Endometrium (tissue), 2 donors: ENCODE results near the gene CFAP97D2.

ENCODE experiments used
- FAIRE-seq: peaks from 2 replicates; lab custom pipeline; 2012; peaks lifted over from hg19 to GRCh38; lab: Jason Lieb, UNC
- donor health status: control.
- donor health status: control.

CFAP97D2 gene

GRCh38 chr13:114200399-114200911 lies 21.4 kb downstream of the CFAP97D2 start:
- FAIRE-seq: no peak

DNA sequence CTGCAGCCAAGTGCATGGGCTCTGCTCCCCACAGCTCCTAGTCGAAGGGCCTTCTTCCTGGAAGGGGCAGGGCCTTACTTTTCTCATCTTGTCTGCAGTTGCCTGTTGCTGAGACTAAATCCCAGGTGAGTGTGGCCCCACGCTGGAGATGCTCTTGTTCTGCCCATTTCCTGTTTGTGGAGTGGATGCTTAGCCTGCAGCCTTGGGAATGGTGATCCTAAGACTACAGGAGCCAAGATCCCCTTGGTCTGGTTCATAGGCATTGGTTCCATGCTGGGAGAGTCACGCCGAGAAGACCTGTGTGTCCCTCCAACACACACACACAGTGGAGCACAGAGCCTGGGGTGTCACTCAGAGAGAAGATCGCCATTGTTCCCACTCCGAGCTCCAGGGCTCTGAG lies 23.5 kb downstream of the CFAP97D2 start:
- FAIRE-seq: no peak

DNA sequence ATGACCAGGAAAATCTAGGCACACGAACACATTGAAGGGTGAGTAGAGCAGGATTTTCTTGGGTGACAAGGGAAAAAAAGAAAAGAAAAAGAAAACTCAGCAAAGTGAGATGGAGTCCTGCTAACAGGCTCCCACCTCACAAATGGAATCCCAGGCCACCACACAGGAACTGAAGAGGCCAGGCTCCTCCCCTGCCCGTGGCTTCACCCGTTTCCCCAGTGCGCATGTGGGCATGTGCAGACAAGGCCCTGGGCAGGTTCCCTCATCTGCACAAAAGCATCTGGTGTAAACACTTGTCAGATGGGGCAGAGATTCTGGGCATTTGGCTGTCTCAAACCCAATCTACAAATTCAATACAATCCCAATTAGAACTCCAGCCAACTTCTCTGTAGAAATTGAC lies 24.5 kb downstream of the CFAP97D2 start:
- no peak for FAIRE-seq

DNA sequence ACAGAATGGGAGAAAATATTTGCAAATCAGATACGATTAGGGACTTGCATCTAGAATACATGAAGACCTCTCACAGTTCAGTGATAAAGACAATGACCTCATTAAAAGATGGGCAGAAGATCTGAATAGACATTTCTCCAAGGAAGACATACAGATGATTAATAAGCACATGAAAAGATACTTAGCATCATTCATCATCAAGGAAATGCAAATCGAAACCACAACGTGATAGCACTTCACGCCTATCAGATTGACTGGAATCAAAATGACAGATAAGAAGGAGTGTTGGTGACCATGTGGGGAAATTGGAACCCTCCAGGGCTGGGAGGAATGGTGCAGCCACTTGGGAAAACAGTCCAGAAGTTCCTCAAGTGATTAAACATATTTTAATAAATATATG lies 25.8 kb downstream of the CFAP97D2 start:
- FAIRE-seq: no peak

DNA sequence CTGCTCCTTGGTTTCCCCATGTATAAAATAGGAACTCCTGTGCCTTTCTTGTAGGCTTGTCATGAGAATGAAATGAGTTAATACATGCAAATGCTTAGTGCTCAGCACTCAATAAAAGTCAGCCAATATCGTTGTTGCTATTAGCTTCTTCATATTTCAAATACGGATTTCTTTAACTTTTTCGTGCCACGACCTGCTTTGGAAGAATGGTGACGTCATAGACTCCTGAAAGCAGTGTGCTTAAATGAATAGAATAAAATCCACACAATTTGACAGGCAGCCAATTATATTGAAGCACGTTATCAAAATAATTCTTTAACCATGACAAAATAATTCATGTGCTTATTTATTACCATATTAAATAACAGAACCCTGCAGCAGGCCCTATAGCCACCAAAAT lies 29.1 kb downstream of the CFAP97D2 start:
- no peak for FAIRE-seq

- no peak for FAIRE-seq
These were observed 32.5 kb downstream of the CFAP97D2 start for GRCh38 chr13:114211446-114212157.

DNA sequence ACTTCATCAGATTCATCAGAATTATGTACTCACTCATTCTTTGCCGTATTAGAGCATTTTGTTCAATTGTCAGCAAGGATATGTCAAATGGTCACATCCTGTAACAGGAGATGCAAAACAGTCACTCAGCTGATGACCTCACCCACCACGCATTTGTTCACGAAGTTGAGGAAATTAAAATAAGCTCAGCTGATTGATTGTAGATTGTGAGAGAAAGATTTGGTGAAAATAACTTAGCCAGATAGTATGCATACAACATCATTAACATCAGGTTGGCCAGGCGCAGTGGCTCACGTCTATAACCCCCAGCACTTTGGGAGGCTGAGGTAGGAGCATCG lies 33.1 kb downstream of the CFAP97D2 start:
- FAIRE-seq: no peak

- no peak for FAIRE-seq
These were observed 34.9 kb downstream of the CFAP97D2 start for GRCh38 chr13:114213980-114214379.

- no peak for FAIRE-seq
These were observed 40.3 kb downstream of the CFAP97D2 start for GRCh38 chr13:114219392-114219791.

DNA sequence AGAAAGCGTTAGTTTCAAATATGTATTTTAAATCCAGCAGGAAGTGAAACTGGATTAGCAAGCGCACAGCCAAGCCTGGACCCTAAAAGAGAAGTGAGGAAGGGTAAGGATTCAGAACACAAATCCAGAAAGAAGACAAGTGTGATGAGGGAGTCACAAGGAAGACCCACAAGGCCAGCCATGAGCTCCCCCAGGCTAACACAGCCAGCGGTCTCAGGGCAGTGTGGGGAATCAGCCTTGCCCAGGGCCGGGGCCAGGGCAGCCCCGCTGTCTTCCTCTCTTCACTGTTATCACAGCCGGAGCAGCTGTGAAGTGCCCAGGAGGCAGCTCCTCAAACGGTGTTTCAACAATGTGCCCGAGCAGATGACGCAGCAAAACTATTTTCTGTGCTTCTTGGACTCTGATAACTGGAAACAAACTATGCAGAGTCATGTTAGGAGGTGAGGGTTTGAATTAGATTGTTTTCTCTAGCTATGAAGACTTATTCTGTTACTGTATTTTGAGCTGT lies 43.5 kb downstream of the CFAP97D2 start:
- FAIRE-seq: no peak

DNA sequence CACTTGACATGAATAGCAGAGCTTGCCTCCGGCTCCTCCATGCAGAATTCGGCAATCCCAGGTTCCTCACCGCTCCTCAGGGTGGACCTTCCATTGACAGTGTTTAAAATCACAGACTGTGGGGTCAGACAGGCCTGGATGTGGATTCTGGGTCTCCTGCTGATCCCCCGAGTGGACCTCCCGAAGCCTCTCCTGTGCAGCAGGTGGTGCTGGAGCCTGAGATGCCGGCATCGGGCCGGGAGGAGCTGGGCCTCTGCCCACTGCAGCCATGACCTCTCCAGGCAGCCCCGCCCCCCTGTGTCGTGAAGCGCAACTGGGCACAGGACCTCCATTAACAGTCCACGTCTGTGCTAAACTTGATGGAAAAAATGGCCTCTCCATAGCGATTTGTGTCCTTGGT lies 45.1 kb downstream of the CFAP97D2 start:
- no peak for FAIRE-seq

DNA sequence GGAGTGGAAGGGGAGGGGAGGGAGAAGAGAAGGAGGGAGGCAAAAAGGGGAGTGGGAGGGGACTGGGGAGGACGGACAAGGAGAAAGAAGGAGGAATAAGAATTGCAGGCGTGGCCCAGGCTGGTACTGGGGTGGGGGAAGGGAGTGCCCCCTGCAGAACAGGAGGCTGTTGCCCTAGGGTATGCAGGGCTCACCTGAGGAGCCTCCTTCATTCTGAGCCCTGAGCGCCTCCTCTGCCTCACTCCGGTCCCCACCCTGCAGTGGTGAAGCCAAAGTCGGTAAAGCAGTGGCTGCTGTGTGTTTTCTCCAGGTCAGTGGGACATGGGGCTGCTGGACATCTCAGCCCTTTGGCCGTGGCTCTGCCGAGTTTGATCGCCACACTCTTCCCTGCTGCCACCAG lies 46.6 kb downstream of the CFAP97D2 start:
- no peak for FAIRE-seq

- FAIRE-seq: no peak
These were observed 47.0 kb downstream of the CFAP97D2 start for GRCh38 chr13:114226088-114226487.

DNA sequence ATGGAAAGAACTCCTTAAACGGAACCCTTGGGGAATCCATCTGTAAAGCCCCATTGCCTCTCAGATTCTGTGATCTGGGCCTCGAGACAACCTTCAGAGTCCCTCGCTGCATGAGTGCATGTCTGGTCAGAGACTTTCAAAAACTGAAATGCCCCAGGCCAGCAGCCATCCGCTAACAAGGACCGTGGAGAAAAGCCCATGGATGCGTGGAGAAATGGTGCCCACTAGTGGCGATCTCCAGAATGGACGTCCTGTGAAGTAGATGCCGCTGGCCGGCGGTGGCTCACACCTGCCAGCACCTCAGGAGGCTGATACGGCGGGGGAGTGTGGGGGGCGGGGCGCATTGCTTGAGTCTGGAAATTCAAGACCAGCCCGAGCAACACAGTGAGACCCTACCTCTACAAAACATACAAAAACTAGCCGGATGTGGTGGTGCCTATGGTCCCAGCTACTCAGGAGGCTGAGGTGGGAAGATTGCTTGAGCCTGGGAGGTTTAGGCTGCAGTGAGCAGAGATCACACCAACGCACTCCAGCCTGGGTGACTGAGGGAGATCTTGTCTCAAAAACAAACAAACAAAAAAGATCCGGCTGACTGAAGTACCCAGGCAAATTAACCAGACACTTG lies 47.8 kb downstream of the CFAP97D2 start:
- no peak for FAIRE-seq

DNA sequence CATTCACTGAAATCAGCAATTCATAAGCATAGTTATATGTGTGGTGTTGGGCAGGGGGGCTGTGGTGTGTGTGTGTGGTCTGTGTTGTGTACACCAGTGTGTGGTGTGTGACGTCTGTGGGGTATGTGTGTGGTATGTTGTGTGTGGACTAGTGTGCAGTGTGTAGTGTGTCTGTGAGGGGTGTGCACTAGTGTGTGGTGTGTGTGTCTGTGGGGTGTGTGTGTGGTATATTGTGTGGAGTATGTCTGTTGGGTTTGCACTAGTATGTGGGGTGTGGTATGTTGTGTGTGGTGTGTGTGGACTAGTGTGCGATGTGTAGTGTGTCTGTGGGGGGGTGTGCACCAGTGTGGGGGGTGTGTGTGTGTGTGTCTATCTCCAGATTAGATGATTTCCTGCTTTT lies 48.5 kb downstream of the CFAP97D2 start:
- FAIRE-seq: no peak

DNA sequence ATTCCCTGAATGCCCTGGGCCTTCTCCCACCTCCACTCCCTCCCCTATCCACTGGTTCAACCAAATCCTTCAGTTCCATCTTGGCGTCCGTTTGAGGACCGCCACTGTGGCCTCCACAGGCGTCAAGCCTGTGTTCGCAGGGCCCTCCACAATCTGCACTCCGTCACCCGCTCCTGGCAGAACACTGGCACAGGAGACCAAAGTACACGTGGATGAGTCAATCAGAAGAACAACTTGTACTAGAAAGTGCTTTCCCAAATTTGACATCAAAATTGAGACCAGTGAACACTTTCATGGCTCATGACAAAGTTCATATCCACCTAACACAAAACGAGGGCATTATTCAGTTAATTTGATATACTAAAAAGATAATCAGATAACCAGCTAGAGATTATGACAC lies 49.1 kb downstream of the CFAP97D2 start:
- FAIRE-seq: no peak

GRCh38 chr13:114229506-114229905 lies 50.4 kb downstream of the CFAP97D2 start:
- FAIRE-seq: no peak

GRCh38 chr13:114230117-114230516 lies 51.1 kb downstream of the CFAP97D2 start:
- FAIRE-seq: no peak

DNA sequence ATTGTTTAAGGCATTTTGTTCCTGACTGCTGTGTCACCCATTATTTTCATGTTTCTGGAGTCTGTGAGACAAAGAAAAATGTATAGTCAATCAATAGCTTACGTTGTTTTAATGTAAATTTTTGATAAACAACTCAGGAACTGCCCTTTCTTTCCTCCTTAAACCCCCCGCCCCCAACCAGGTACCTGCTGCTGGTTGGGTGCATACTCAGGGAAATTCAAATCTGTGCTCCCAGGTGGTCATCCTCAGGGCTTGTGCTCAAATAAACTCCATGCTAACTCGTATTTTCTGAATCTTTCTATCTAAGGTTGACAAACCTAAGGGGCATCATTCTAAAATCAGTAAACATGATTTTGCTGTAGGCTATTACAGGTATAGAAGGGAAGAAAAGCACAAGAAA lies 51.5 kb downstream of the CFAP97D2 start:
- FAIRE-seq: no peak

GRCh38 chr13:114231886-114232285 lies 52.8 kb downstream of the CFAP97D2 start:
- no peak for FAIRE-seq

DNA sequence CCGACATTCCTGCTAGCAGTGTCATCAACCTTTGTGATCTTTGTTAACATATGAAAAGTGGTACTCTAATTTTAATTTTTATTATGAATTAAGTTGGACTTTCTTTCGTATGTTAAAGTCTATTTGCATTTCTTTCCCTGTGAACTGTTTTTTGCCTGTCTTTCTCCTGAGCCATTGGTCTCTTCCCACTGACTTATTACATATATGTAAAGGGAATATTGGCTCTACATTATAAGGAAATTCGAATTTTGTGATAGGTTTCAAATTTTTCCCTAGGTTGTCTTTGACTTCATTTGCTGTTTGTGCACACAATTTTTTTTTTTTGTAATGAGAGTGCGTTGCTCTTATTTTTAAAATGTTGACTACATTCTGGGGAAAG lies 55.2 kb downstream of the CFAP97D2 start:
- FAIRE-seq: no peak

GRCh38 chr13:114234645-114235421 lies 55.8 kb downstream of the CFAP97D2 start, which contains the start of gene CDC16:
Gene CDC16, plus strand, starts transcription at chr13:114234897. Its CDS starts 188 bp downstream, at chr13:114235085.
- FAIRE-seq: no peak

DNA sequence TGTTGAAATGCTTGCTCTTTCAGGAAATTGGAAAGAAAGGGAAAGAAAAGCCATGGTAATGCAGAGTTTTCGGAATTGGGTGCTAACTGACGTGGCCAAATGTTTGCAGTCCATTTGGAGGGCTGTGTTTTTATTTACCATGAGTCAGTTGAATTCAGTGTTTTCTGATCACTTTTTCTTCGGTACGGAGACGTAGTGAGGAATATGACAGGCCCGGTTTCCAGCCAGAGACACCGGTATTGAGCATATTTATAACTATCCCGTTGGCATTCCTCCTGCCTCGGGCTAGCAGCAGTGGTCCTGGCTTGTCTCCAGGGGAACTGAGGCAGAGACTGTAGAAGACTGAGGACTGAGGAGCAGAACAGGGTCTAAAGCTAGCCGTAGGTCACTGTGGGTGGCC lies 56.6 kb downstream of the CFAP97D2 start:
- no peak for FAIRE-seq
